Loucy (cell line): ENCODE measurements around the gene NCF4.

Source experiments
- H2AFZ ChIP-seq: fragments of 200-600 bp; sonication (generic); 2 replicates; pipeline ENCODE4 v1.6.0; 2016; ENCODE audit warnings: antibody characterized with exemption, mild to moderate bottlenecking, low read length, moderate library complexity
- H3F3A ChIP-seq: fragments of 200-600 bp; 2 replicates; pipeline ENCODE4 v1.6.0; 2016; ENCODE audit warnings: antibody characterized with exemption, low read depth, mild to moderate bottlenecking
- H3K27me3 ChIP-seq: fragments of 200-600 bp; sonication (generic); 2 replicates; pipeline ENCODE4 v1.6.1; 2014; ENCODE audit warnings: low read length, mild to moderate bottlenecking; ENCODE audit not compliant: insufficient read depth, poor library complexity, severe bottlenecking
- H3K36me3 ChIP-seq: fragments of 200-600 bp; sonication (generic); 2 replicates; pipeline ENCODE4 v1.6.1; 2016; ENCODE audit warnings: low read length; ENCODE audit not compliant: insufficient read depth
- H3K4me1 ChIP-seq: fragments of 200-600 bp; sonication (generic); 2 replicates; pipeline ENCODE4 v1.5.1; 2014; ENCODE audit warnings: low read length, mild to moderate bottlenecking; ENCODE audit not compliant: insufficient read depth, poor library complexity, severe bottlenecking
- H3K4me2 ChIP-seq: fragments of 200-600 bp; sonication (generic); 2 replicates; pipeline ENCODE4 v1.6.0; 2014; ENCODE audit warnings: antibody characterized with exemption, low read length, low read depth, mild to moderate bottlenecking; ENCODE audit not compliant: poor library complexity, severe bottlenecking
- H3K4me3 ChIP-seq: fragments of 200-600 bp; sonication (generic); 2 replicates; pipeline ENCODE4 v1.5.1; 2014; ENCODE audit warnings: low read length, mild to moderate bottlenecking, mixed read lengths; ENCODE audit not compliant: poor library complexity, severe bottlenecking
- H3K79me2 ChIP-seq: fragments of 200-600 bp; sonication (generic); 2 replicates; pipeline ENCODE4 v1.6.1; 2014; ENCODE audit warnings: low read length; ENCODE audit not compliant: insufficient read depth
- H3K9ac ChIP-seq: fragments of 200-600 bp; sonication (generic); 2 replicates; pipeline ENCODE4 v1.6.0; 2014; ENCODE audit warnings: mild to moderate bottlenecking, low read depth, low read length, moderate library complexity; ENCODE audit not compliant: poor library complexity, severe bottlenecking
- H3K9me2 ChIP-seq: fragments of 200-600 bp; sonication (generic); replicated peaks from 2 replicates; pipeline ENCODE4 v1.6.1; 2016; ENCODE audit warnings: low read depth, low read length, mixed read lengths
- H3K9me3 ChIP-seq: fragments of 200-600 bp; sonication (generic); 2 replicates; pipeline ENCODE4 v1.6.1; 2014; ENCODE audit warnings: mild to moderate bottlenecking, antibody characterized with exemption, low read length, low read depth; ENCODE audit not compliant: insufficient read depth
- H4K20me1 ChIP-seq: fragments of 200-600 bp; sonication (generic); 2 replicates; pipeline ENCODE4 v1.6.0; 2014; ENCODE audit warnings: antibody characterized with exemption, low read length, mild to moderate bottlenecking; ENCODE audit not compliant: insufficient read depth, poor library complexity, severe bottlenecking
- EZH2phosphoT487 ChIP-seq: fragments of 200-600 bp; IDR thresholded peaks from 2 replicates; pipeline ENCODE4 v1.6.1; 2018; ENCODE audit warnings: antibody characterized with exemption, mild to moderate bottlenecking, moderate library complexity, borderline replicate concordance
- TF ChIP-seq, protein P1 (sequence below): fragments of 200-600 bp; sonication (generic); conservative IDR thresholded peaks from 2 replicates; pipeline ENCODE4 v1.5.1; 2014; ENCODE audit warnings: mild to moderate bottlenecking, antibody characterized with exemption, low read length

NCF4 gene

DNA sequence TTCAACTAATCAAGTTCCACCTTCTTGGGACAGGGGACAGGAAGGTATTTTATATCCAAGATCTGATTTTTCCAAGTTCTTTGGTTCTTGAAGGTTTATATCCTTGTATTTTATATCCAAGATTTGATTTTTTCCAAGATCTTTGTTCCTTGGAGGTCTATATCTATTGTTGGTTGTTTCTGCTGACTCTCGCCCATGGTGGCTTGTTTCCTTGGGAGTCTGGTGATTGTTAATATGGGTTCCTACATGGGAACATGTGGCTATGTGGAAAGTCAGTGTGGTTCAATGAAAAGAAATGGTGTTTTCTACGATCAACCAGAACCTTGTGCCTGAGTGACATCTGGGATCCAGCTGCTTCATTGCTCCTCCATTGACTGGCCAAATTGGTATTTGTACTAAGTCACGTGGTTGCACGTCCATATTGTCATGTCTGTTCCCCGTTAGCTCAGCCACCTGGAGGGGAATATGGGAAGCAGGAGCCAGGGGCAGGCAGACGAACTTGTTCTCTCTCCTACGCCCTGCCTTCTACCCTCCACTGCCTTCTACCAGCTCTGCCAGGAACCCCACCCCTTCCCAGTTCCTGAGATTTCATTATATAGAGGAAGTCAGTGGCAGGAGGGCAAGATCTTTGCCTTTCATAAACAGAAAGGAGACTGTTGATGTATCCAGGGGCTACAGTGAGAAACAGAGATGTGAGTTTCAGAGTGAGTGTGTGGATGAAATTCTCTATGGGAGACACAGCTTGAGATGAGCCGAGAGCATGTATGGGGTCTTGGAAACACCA lies 41.5 kb downstream of the NCF4 start:
- H3K4me2 ChIP-seq = no peak overlapping the region
- H4K20me1 ChIP-seq = no peaks in the 10 kb centered on the region
- no peak overlapping the region for H3K9ac ChIP-seq
- H3K79me2 ChIP-seq = no peaks in the 10 kb centered on the region
- no peaks in the 10 kb centered on the region for H3K36me3 ChIP-seq
- no peak overlapping the region for H2AFZ ChIP-seq
- no peaks in the 10 kb centered on the region for H3K4me1 ChIP-seq
- no peak overlapping the region for H3K4me3 ChIP-seq
- no peaks in the 10 kb centered on the region for H3K9me2 ChIP-seq
- H3K9me3 ChIP-seq = no peaks in the 10 kb centered on the region
- no peak for TF ChIP-seq EZH2phosphoT487
- TF ChIP-seq, protein P1, sequence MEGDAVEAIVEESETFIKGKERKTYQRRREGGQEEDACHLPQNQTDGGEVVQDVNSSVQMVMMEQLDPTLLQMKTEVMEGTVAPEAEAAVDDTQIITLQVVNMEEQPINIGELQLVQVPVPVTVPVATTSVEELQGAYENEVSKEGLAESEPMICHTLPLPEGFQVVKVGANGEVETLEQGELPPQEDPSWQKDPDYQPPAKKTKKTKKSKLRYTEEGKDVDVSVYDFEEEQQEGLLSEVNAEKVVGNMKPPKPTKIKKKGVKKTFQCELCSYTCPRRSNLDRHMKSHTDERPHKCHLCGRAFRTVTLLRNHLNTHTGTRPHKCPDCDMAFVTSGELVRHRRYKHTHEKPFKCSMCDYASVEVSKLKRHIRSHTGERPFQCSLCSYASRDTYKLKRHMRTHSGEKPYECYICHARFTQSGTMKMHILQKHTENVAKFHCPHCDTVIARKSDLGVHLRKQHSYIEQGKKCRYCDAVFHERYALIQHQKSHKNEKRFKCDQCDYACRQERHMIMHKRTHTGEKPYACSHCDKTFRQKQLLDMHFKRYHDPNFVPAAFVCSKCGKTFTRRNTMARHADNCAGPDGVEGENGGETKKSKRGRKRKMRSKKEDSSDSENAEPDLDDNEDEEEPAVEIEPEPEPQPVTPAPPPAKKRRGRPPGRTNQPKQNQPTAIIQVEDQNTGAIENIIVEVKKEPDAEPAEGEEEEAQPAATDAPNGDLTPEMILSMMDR = no peak
- H3K27me3 ChIP-seq = no peaks in the 10 kb centered on the region
- H3F3A ChIP-seq = no peaks in the 10 kb centered on the region

DNA sequence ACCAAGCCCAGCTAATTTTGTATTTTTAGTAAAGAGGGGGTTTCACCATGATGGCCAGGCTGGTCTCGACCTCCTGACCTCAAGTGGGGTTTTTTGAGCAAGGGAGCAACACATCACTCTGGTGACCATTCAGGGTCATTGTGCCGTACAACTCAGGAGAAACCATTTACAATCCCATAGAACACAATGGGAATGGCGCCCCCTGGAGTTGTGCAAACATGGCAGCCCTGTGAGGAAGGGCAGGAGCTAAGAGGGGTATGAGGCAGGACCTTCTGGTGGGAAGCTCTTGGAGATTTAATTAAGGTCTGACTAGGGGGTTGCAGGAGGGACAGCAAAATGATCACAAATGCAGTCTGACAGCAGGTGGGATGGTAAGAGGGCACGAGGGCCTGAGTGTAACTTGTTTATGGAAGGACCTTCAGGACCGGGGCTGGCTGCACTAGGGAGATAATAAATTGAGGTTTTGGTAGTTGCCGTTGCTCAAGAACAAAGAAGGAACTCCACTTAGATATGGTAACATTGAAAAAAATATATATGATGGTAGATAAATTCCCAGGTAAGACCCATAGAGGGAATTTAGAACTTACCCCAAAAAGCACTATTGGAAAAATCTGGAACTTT lies 43.6 kb downstream of the NCF4 start:
- TF ChIP-seq, protein P1 = peak; percentile 28; the same call in 1 of the 2 replicates
- no peak for TF ChIP-seq EZH2phosphoT487
- Histone ChIP-seq H3K9ac (no peak overlapping the region), H3K4me3 (no peak overlapping the region), H3K4me1 (no peaks in the 10 kb centered on the region), H3K79me2 (no peaks in the 10 kb centered on the region), H3K9me2 (no peaks in the 10 kb centered on the region), H4K20me1 (no peaks in the 10 kb centered on the region), H3F3A (no peaks in the 10 kb centered on the region), H3K27me3 (no peaks in the 10 kb centered on the region), H3K36me3 (no peaks in the 10 kb centered on the region), H3K9me3 (no peaks in the 10 kb centered on the region), H3K4me2 (no peak overlapping the region), H2AFZ (no peak overlapping the region)

DNA sequence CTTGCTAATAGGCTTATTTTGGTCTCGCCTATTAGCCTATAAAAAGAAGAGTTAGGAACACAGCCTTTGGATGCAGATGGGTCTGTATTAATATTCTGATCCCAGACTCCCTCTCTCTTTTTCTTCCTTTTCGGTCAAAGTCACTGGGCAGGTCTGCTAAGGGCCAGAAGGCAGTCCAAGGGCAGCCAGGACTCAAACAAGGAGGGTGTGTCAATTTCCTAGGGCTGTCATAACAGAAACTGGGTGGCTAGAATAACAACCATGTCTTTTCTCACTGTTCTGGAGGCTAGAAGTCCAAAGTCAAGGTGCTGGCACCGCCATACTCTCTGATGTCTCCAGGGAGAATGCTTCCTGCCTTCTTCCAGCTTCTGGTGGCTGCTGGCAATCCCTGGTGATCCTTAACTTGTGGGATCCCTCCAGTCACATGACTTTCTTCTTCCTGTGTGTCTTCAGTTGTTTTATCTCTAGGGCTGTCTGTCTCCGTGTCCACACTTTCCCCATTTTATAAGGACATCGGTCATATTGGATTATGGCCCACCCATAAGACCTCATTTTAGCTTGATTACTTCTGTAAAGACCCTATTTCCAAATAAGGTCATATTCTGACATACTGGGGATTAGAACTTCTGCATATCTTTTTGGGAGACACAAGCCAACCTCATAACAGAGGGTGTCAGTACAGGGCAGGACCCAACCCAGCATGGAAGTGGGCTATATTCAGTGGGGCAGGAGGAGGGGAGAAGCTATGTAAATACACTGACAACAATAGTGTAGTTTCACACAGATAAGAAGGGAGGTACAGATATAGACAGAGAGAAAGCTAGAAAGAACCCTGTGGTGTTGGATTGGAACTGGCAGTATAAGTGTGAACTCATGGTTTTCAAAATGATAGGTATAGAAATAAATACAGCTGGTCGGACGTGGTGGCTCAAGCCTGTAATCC lies 46.7 kb downstream of the NCF4 start:
- no peak overlapping the region for H3K4me2 ChIP-seq
- no peak overlapping the region for H2AFZ ChIP-seq
- H3K9ac ChIP-seq = no peak overlapping the region
- no peaks in the 10 kb centered on the region for H3K79me2 ChIP-seq
- H3K27me3 ChIP-seq = no peaks in the 10 kb centered on the region
- H3K9me2 ChIP-seq = no peaks in the 10 kb centered on the region
- no peak overlapping the region for H3K4me3 ChIP-seq
- no peaks in the 10 kb centered on the region for H3K36me3 ChIP-seq
- H3K9me3 ChIP-seq = no peaks in the 10 kb centered on the region
- no peaks in the 10 kb centered on the region for H3K4me1 ChIP-seq
- H4K20me1 ChIP-seq = no peaks in the 10 kb centered on the region
- no peaks in the 10 kb centered on the region for H3F3A ChIP-seq
- TF ChIP-seq EZH2phosphoT487 = no peak
- TF ChIP-seq, protein P1 = no peak
